CD8-positive, alpha-beta memory T cell (primary cell): ENCODE results near the gene ANTXR1. TPM values are rescaled to one million over a fixed set of nuclear protein-coding genes. Genes with fewer than 3 reads are reported as not detected.

ENCODE experiments used
- CTCF ChIA-PET: fragments of 350-600 bp; sonication (Branson Sonifier 250); formaldehyde crosslinking; loops from one replicate; lab custom pipeline; 2021; ENCODE audit warnings: antibody characterized with exemption; lab: Charles Lee
- POLR2A ChIA-PET: fragments of 350-600 bp; sonication (Branson Sonifier 250); formaldehyde crosslinking; loops from one replicate; lab custom pipeline; 2021; ENCODE audit warnings: antibody characterized with exemption; lab: Charles Lee
- DNase-seq, 5 donors: peaks; one replicate each; pipeline versions ENCODE4 v3.0.0 to v3.0.0-alpha.2; 2020 to 2022; ENCODE audit warnings: mixed read lengths in 1 of 5
- H3K27ac ChIP-seq: one replicate; pipeline ENCODE4 v1.7.0; 2013; ENCODE audit warnings: low read depth, mild to moderate bottlenecking, low read length, moderate library complexity
- H3K27me3 ChIP-seq: 2 replicates; pipeline ENCODE4 v1.7.0; 2013; ENCODE audit warnings: low read length, mild to moderate bottlenecking; ENCODE audit not compliant: insufficient read depth, poor library complexity, severe bottlenecking
- H3K36me3 ChIP-seq: 2 replicates; pipeline ENCODE4 v1.7.0; 2013; ENCODE audit warnings: mild to moderate bottlenecking, low read length, moderate library complexity; ENCODE audit not compliant: insufficient read depth
- H3K4me1 ChIP-seq: 2 replicates; pipeline ENCODE4 v1.7.0; 2013; ENCODE audit warnings: mild to moderate bottlenecking, low read length, moderate library complexity; ENCODE audit not compliant: insufficient read depth
- H3K4me3 ChIP-seq: 2 replicates; pipeline ENCODE4 v1.7.0; 2013; ENCODE audit warnings: mild to moderate bottlenecking, low read length
- H3K9me3 ChIP-seq: 2 replicates; pipeline ENCODE4 v1.7.0; 2013; ENCODE audit warnings: mild to moderate bottlenecking, low read length
- H3K27ac Mint-ChIP-seq, 8 donors: one replicate each; pipeline ENCODE4 v1.8.0; 2020 to 2021; ENCODE audit warnings: mixed read lengths in 8 of 8, mild to moderate bottlenecking in 6 of 8, inconsistent platforms in 3 of 8, moderate library complexity in 3 of 8
- H3K27me3 Mint-ChIP-seq, 2 donors: one replicate each; pipeline ENCODE4 v1.8.0; 2020 to 2021; ENCODE audit warnings: mixed read lengths in 2 of 2, mild to moderate bottlenecking in 1 of 2, moderate library complexity in 1 of 2
- H3K36me3 Mint-ChIP-seq, 3 donors: one replicate each; pipeline ENCODE4 v1.8.0; 2020 to 2021; ENCODE audit warnings: mixed read lengths in 3 of 3, inconsistent platforms in 1 of 3, mild to moderate bottlenecking in 1 of 3
- H3K4me1 Mint-ChIP-seq, 3 donors: one replicate each; pipeline ENCODE4 v1.8.0; 2020 to 2021; ENCODE audit warnings: mixed read lengths in 3 of 3, inconsistent platforms in 1 of 3, mild to moderate bottlenecking in 1 of 3
- H3K4me3 Mint-ChIP-seq, 7 donors: one replicate each; pipeline ENCODE4 v1.8.0; 2020 to 2021; ENCODE audit warnings: mixed read lengths in 7 of 7, mild to moderate bottlenecking in 6 of 7, moderate library complexity in 4 of 7, inconsistent platforms in 2 of 7
- H3K9me3 Mint-ChIP-seq, 5 donors: one replicate each; pipeline ENCODE4 v1.8.0; 2020 to 2022; ENCODE audit warnings: mixed read lengths in 5 of 5, mild to moderate bottlenecking in 3 of 5, moderate library complexity in 2 of 5, inconsistent platforms in 1 of 5
- polyA plus RNA-seq: library from polyadenylated mRNA; unstranded; fragments of 300-500 nt; fragmentation: Illumina TruSeq; gene quantifications from one replicate; pipeline ENCODE4 v1.2.3, GENCODE V29; 2021
- total RNA-seq, 2 experiments: library from RNA; stranded (reverse); gene quantifications; one replicate each; pipeline ENCODE4 v1.2.3, GENCODE V29; 2021

The ANTXR1 gene
- total and polyA plus RNA-seq, 3 experiments from 2014 or later: 0.22 to 0.27 TPM; not detected in 1

- ChIA-PET CTCF (no interaction called here), POLR2A (no interaction called here)
- peaks cover 11 to 56% of the 10 kb centered on the region in 2 donors for H3K27me3 Mint-ChIP-seq
- Histone ChIP-seq H3K4me1 (no peaks in the 10 kb centered on the region), H3K27me3 (no peaks in the 10 kb centered on the region), H3K27ac (no peak overlapping the region), H3K36me3 (no peaks in the 10 kb centered on the region), H3K9me3 (no peaks in the 10 kb centered on the region), H3K4me3 (no peak overlapping the region)
- no peaks in the 10 kb centered on the region for H3K36me3 Mint-ChIP-seq
- H3K4me1 Mint-ChIP-seq: peaks cover 0 to 5% (median 5%) of the 10 kb centered on the region in 3 donors
- H3K9me3 Mint-ChIP-seq: no peaks in the 10 kb centered on the region
- H3K4me3 Mint-ChIP-seq: peak overlapping the region in 1 of 7 donors; percentile 41
- DNase-seq: no peak
- H3K27ac Mint-ChIP-seq: no peak overlapping the region
These were observed 164.2 kb downstream of the ANTXR1 start for GRCh38 chr2:69177063-69177771.

GRCh38 chr2:69177785-69178636 lies 165.0 kb downstream of the ANTXR1 start:
- Mint-ChIP-seq H3K4me1 (peaks cover 0 to 5% (median 5%) of the 10 kb centered on the region in 3 donors), H3K27ac (no peak overlapping the region)

DNA sequence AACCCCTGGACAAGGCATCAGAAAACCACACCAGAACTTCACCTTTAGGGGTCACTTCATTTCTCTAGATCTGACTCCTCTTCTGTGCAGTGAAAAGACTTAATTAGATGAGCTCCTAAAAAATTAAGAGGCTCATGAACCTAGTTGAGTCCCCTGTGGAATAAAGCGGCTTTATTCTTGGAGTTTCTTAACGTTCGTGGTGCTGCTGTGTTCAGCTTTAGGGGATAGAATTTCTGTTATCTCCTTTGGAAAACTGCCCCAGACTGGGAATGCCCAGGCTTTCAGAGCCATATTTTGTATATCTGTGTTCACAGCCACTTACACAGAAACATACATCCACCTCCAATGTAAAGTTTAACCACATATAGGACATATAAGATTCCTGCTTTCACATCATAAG lies 165.8 kb downstream of the ANTXR1 start:
- Histone ChIP-seq H3K4me3 (no peak overlapping the region), H3K9me3 (no peaks in the 10 kb centered on the region), H3K27ac (no peak overlapping the region), H3K27me3 (no peaks in the 10 kb centered on the region), H3K4me1 (no peaks in the 10 kb centered on the region), H3K36me3 (no peaks in the 10 kb centered on the region)
- Mint-ChIP-seq H3K9me3 (peaks cover 0 to 3% (median 0%) of the 10 kb centered on the region in 5 donors), H3K27me3 (peaks cover 8 to 61% of the 10 kb centered on the region in 2 donors), H3K4me1 (peaks cover 0 to 5% (median 5%) of the 10 kb centered on the region in 3 donors), H3K36me3 (no peaks in the 10 kb centered on the region), H3K4me3 (no peak overlapping the region), H3K27ac (no peak overlapping the region)
- CTCF ChIA-PET: no interaction called here
- no peak for DNase-seq
- POLR2A ChIA-PET: no interaction called here

More at GRCh38 chr2:69177785-69178636, 165.0 kb downstream of the ANTXR1 start:
- H3K4me1 ChIP-seq: no peaks in the 10 kb centered on the region
- DNase-seq: no peak
- H3K4me3 Mint-ChIP-seq: peak overlapping the region in 1 of 7 donors; percentile 41
- no peaks in the 10 kb centered on the region for H3K36me3 Mint-ChIP-seq
- no peak overlapping the region for H3K4me3 ChIP-seq
- POLR2A ChIA-PET: no interaction called here
- no peaks in the 10 kb centered on the region for H3K27me3 ChIP-seq
- no peaks in the 10 kb centered on the region for H3K9me3 Mint-ChIP-seq
- CTCF ChIA-PET: no interaction called here
- H3K9me3 ChIP-seq: no peaks in the 10 kb centered on the region
- no peak overlapping the region for H3K27ac ChIP-seq
- peaks cover 11 to 60% of the 10 kb centered on the region in 2 donors for H3K27me3 Mint-ChIP-seq
- H3K36me3 ChIP-seq: no peaks in the 10 kb centered on the region

GRCh38 chr2:69180227-69180626 lies 167.2 kb downstream of the ANTXR1 start:
- Histone ChIP-seq H3K36me3 (no peaks in the 10 kb centered on the region), H3K27me3 (no peaks in the 10 kb centered on the region), H3K9me3 (no peaks in the 10 kb centered on the region), H3K4me1 (no peaks in the 10 kb centered on the region), H3K4me3 (no peak overlapping the region), H3K27ac (no peak overlapping the region)
- ChIA-PET CTCF (no interaction called here), POLR2A (no interaction called here)
- no peaks in the 10 kb centered on the region for H3K36me3 Mint-ChIP-seq
- peaks cover 7 to 61% of the 10 kb centered on the region in 2 donors for H3K27me3 Mint-ChIP-seq
- no peak overlapping the region for H3K27ac Mint-ChIP-seq
- H3K4me1 Mint-ChIP-seq: peaks cover 0 to 5% (median 5%) of the 10 kb centered on the region in 3 donors
- H3K9me3 Mint-ChIP-seq: peaks cover 0 to 3% (median 0%) of the 10 kb centered on the region in 5 donors
- no peak overlapping the region for H3K4me3 Mint-ChIP-seq
- no peak for DNase-seq

DNA sequence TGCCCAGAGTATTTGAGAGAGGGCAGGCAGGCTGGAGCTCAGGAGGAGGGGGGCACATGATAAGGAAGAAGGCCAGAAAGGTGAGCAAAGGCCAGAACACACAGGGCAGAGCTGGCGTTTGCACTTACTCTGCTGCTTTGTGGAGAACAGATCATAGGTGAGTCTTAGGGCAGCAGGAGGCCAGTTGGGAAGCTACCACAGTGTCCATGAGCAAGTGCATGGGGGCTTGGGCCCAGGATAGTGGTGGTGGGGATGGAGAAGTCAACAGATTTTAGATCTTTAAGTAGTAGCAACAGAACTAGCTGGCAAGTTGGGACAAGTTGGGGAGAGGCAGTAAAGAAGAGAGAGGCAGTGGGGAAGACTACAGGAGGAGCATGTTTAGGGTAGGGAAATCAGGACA lies 168.0 kb downstream of the ANTXR1 start:
- CTCF ChIA-PET: no interaction called here
- Mint-ChIP-seq H3K9me3 (peaks cover 0 to 3% (median 0%) of the 10 kb centered on the region in 5 donors), H3K4me3 (no peak overlapping the region), H3K36me3 (no peaks in the 10 kb centered on the region), H3K27me3 (peaks cover 6 to 59% of the 10 kb centered on the region in 2 donors), H3K27ac (no peak overlapping the region), H3K4me1 (peaks cover 0 to 5% (median 5%) of the 10 kb centered on the region in 3 donors)
- Histone ChIP-seq H3K27ac (no peak overlapping the region), H3K4me1 (no peaks in the 10 kb centered on the region), H3K9me3 (no peaks in the 10 kb centered on the region), H3K4me3 (no peak overlapping the region), H3K27me3 (no peaks in the 10 kb centered on the region), H3K36me3 (no peaks in the 10 kb centered on the region)
- POLR2A ChIA-PET: no interaction called here
- DNase-seq: no peak

- Mint-ChIP-seq H3K4me1 (peaks cover 0 to 5% (median 4%) of the 10 kb centered on the region in 3 donors), H3K27me3 (peaks cover 6 to 60% of the 10 kb centered on the region in 2 donors), H3K36me3 (no peaks in the 10 kb centered on the region), H3K27ac (no peak overlapping the region), H3K9me3 (peaks cover 0 to 3% (median 0%) of the 10 kb centered on the region in 5 donors), H3K4me3 (no peak overlapping the region)
- H3K27me3 ChIP-seq: no peaks in the 10 kb centered on the region
- DNase-seq: no peak
- ChIA-PET POLR2A (no interaction called here), CTCF (no interaction called here)
- no peaks in the 10 kb centered on the region for H3K36me3 ChIP-seq
- H3K9me3 ChIP-seq: no peaks in the 10 kb centered on the region
- H3K4me3 ChIP-seq: no peak overlapping the region
- H3K4me1 ChIP-seq: no peaks in the 10 kb centered on the region
- no peak overlapping the region for H3K27ac ChIP-seq
These were observed 168.9 kb downstream of the ANTXR1 start for GRCh38 chr2:69181806-69182427.

GRCh38 chr2:69183659-69184058 lies 170.7 kb downstream of the ANTXR1 start:
- no peak for DNase-seq
- Mint-ChIP-seq H3K36me3 (no peaks in the 10 kb centered on the region), H3K27me3 (peaks cover 4 to 56% of the 10 kb centered on the region in 2 donors), H3K9me3 (peaks cover 0 to 3% (median 0%) of the 10 kb centered on the region in 5 donors), H3K4me3 (no peak overlapping the region), H3K27ac (no peak overlapping the region), H3K4me1 (no peaks in the 10 kb centered on the region)
- no peaks in the 10 kb centered on the region for H3K9me3 ChIP-seq
- H3K27ac ChIP-seq: no peak overlapping the region
- no peak overlapping the region for H3K4me3 ChIP-seq
- POLR2A ChIA-PET: no interaction called here
- no peaks in the 10 kb centered on the region for H3K4me1 ChIP-seq
- H3K27me3 ChIP-seq: no peaks in the 10 kb centered on the region
- CTCF ChIA-PET: interaction anchor here (0.7 kb wide), 1 partner anchor 11 kb away, joined by 3 read pairs; no protein-coding TSS in a partner anchor
- no peaks in the 10 kb centered on the region for H3K36me3 ChIP-seq
